Activated CD4-positive, alpha-beta T cell treated with anti-CD3 and anti-CD28 coated beads for 1 hour (primary cell): ENCODE data around the gene CATSPERZ.

Source experiments
- DNase-seq: peaks from one replicate; pipeline ENCODE4 v3.0.0-alpha.2; 2020

CATSPERZ gene, protein sequence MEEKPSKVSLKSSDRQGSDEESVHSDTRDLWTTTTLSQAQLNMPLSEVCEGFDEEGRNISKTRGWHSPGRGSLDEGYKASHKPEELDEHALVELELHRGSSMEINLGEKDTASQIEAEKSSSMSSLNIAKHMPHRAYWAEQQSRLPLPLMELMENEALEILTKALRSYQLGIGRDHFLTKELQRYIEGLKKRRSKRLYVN

DNA sequence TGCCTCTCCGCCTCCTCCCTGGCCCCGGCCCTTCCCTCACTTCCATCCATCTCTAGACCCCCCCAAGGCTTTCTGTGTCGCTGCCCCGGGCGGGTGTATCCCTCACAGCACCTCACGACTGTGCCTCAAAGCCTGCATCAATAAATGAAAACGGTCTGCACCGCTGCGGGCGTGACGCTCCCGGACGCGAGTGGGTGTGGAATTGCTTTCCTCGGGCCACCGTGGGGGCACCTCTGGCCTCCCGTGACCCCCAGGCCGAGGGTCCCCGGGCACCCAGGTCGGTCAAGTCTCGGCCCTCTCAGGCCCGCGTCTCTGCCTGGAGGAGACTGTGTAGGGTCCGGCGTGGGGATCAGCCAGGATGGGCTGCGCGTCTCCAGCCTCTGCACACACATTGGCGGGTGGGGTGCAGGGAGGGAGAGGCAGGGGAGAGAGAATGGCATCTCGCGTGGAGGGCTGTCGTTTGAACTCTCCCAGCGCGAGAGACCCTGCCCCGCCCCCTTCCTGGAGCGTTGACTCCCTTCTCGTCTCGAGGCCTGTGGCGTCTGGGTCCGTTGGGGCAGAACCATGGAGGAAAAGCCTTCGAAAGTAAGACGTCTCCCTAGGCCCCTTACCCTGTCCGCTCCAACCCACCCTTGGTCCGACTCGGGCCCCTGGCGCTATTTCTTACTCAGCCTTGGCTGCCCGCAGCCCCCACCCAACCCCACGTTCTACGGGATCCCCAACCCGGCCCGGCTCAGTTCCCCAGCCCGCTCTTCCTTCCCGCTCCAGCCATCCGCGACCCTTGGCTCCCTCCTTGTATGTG is at the start of gene CATSPERZ:
Gene CATSPERZ (plus strand): TSS at position 512 of the 802 bp plus-strand sequence. CDS start 53 bp downstream, at position 565.
- no peak for DNase-seq

DNA sequence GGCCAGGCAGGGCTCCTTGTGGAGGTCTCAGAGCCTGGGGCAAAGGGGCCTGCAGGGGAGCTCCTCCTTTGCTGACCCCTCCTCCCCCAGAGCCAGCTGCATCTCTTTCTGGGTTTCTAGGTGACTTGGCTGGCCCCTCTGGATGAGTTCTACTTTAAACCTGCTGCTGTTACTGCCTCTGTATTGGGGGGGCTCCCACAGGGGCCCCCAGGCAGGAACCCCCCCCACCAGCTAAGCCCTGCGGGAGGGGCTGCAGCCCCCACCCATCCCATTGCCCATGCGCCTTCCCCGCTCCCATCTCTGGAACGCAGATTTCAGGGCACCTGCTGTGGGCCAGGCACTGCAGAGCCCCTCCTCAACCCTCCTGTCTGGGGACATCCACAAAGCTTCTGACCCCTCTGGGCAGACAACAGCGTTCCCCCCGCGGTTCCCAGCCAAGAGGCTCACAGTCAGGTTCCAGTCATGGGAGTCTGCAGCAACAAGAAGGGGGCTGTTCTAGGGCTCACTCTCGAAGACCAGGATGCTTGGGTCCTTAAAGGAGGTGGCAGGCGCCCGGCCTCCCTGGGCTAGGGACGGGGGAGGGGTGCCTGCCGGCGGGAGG is 49.6 kb upstream of the CATSPERZ start:
- no peak for DNase-seq

DNA sequence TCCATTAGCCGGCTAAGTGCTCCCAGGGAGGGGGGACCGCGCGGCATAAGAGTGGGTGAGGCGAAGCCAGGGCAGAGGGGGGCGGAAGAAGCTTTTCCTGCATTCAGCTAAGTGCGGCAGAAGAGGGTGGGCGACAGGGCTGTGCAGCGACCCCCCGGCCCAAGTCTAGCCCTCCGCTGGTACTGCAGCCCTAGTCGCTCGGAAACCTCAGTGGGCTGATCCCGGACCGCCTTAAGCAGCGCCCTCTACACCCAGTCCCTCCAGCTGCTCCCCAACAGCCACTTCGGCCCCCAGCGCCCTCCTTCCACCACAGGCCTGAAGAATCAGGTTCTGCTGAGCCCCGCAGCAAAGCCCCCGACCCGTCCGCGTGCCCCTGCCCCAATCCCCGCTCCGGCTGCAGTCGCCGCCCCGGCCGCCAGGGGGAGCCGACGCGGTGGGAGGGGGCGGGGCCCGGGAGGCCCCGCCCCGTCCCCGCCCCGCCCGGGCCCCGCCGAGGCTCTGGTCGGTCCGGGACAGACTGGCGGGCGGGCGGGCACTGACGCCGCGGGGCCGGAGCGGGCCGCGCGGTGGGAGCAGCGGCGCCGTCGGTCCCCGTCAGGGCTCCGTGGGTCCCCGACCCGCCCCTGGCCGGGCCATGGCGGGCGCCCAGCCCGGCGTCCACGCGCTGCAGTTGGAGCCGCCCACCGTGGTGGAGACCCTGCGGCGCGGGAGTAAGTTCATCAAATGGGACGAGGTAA is 49.0 kb upstream of the CATSPERZ start, which contains the start of gene PLCB3:
Gene PLCB3 (plus strand): TSS at position 515 of the 737 bp plus-strand sequence. CDS start 120 bp downstream, at position 635.
- DNase-seq: peak; percentile 53

DNA sequence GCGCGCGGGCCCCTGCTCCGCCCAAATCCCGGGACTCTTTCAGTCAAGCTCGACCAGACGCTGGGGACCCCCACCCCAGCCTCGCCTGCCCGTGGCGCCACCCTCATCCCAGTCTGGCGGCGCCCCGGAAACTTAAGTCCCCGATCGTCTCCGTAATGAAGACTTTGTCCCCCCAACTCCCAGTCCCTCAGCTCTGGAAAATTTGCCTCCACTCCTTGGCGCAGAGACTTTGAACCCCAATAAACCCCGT is 48.5 kb upstream of the CATSPERZ start:
- no peak for DNase-seq

DNA sequence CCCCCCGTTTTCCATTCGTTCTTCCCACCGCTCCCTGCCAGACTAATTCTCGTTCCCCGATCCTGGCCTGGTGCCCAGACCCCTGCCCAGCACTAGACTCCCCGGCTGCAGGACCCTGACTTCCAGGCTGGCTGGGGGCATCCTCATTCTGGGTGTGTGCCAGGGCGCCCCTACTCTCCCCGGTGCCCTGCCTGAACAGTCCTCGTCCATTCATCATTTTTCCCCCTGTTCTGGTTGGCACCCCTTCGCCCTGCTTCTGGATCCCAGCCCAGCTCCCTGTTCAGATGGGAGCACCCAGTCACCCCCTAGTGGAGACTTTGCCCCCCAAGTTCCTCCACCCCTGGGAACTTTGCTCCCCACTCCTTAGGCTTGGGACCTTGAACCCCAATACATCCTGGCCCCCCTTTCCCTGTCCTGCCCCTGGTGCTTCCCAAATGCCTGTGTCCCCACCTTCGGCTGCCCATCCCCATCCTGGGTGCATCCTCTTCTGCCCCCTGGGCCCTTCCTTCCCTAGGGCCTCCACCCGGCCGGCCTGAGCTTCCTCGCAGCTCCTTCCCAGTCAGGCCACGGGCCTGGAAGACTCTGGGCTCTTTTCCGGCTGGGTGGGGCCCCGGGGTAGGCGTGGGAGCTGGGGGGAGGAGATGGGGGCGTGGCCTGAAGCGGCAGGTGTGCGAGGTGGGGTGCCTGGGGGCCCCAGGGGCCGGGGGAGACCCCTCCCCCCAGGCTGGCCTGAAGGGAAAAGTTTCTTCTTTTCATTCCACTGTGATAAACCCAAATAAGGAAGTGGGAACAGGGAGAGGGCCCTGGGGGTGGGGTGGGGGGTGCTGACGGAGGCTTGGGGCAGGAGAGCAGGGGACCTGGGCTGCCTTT is 47.9 kb upstream of the CATSPERZ start:
- DNase-seq: no peak

DNA sequence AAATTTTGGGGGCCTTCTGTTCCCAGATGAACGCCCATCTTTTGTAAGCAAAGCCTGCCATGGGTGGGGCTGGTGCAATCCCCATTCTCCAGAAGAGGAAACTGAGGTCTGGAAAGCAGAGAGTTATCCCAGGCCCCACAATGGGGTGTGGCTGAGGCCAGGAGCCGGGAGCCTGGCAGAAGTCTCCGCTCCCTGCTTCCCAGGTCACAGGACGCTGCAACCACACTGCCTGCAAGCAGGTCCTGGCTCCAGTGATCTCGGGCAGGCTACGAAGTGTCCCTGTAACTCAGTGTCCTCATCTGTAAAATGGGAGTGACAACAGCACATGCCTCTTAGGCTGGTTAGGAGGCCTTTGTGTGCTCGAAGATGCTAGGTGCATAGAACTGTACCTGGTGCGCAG is 47.1 kb upstream of the CATSPERZ start:
- no peak for DNase-seq

DNA sequence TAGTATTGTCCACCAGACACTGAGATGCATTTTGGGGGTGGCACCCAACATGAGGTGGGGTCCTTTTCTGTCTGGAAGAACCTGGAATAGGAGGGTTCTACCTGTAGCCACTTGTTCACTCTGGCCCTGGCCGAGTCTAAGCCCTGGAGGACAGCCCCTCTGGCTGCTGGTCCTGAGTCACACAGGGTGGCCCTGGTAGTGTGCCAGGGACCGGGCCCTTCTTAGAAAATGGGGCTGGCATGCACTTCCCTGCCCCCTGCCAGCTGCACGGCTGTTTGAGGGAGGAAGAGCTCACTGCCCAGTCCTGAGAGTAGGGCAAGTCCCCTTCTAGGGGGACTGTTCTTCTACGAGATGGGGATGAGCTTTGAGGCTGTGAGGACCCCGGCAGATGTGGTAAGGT is 46.7 kb upstream of the CATSPERZ start:
- DNase-seq: no peak

DNA sequence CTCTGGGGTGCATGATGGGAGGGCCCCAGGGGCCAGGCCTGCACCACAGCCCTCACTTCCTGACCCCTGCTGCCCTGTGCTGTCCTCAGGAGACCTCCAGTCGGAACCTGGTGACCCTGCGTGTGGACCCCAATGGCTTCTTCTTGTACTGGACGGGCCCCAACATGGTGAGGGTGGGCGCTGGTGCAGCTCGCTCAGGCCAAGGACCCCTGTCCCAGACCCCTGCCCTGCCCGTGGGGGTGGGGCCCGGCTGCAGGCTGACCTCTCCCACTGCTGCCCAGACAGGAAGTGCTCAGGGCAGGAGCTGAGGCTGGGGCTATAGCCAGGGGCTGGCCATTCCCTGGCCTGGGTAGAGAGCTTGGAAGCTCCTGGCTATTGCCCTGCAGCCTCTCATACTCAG is 45.8 kb upstream of the CATSPERZ start:
- DNase-seq: no peak

DNA sequence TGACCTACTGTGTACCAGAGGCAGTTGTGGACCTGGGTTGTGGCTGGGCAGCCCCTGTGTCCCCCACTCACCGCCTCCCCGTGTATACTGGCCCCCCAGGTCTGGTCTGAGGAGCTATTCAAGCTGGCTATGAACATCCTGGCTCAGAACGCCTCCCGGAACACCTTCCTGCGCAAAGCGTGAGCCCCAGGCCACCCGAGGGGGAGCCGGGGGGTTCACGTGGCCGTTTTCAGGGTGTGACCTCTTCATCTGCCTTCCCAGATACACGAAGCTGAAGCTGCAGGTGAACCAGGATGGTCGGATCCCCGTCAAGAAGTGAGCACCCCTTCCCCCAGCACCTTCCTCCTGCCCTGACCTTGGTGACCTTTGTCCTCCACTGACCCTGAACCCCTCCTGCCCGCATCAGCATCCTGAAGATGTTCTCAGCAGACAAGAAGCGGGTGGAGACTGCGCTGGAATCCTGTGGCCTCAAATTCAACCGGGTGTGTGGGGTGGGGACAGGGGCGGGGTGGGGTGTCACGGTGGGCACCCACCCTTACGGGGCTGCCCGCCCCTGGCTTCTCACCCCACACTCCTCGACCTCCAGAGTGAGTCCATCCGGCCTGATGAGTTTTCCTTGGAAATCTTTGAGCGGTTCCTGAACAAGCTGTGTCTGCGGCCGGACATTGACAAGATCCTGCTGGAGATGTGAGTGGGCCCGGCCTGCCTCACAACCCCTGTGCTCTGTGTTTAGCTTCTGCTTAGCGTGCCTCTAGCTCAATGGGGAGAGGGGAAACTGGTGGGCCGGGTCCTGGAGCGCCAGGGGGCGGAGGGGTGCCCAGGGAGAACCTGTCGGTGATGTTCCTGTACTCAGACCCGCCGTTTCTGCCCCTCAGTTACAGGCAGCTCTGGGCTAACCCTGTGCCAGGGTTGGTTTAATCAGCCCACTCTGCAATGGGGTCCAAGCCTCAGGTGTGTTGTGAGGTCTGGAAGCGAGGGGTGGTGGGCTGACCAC is 44.7 kb upstream of the CATSPERZ start:
- no peak for DNase-seq

DNA sequence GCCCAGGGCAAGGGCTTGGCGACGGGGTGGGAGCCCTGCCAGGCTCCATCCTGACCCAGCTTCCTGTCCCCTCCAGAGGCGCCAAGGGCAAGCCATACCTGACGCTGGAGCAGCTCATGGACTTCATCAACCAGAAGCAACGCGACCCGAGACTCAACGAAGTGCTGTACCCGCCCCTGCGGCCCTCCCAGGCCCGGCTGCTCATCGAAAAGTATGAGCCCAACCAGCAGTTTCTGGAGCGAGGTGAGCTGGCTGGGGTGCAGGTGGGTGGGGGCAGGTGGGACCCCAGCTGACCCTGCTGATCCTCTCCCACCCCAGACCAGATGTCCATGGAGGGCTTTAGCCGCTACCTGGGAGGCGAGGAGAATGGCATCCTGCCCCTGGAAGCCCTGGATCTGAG is 43.9 kb upstream of the CATSPERZ start:
- DNase-seq: no peak

DNA sequence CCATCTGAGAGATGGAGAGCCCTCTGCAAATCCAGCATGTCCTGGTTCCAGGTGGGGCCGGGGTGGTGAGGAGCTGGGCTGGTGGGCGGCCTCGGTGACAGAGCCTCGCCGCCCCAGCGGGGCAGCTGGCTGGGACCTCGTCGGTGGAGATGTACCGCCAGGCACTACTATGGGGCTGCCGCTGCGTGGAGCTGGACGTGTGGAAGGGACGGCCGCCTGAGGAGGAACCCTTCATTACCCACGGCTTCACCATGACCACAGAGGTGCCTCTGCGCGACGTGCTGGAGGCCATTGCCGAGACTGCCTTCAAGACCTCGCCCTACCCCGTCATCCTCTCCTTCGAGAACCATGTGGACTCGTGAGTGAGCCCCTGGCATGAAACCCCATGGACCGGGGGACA is 41.8 kb upstream of the CATSPERZ start:
- DNase-seq: no peak

DNA sequence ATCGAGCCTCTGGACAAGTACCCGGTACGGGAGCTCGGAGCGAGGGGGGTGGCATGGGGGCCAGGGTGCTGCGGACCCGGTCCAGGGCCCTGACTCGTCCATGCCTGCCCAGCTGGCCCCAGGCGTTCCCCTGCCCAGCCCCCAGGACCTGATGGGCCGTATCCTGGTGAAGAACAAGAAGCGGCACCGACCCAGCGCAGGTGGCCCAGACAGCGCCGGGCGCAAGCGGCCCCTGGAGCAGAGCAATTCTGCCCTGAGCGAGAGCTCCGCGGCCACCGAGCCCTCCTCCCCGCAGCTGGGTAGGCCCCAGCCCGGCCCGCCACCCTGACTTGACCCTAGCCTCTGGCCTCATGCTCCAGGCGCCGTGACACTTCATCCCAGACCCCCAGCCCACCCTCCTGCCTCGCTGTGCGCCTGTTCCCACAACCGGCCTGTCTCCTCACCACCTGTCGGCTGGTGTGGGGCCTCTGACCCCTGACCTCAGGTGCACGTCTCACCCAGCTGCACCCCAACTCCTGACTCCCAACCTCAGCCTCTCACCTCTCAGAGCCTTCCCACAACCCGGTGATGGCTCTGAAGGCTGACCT is 41.1 kb upstream of the CATSPERZ start:
- DNase-seq: no peak

DNA sequence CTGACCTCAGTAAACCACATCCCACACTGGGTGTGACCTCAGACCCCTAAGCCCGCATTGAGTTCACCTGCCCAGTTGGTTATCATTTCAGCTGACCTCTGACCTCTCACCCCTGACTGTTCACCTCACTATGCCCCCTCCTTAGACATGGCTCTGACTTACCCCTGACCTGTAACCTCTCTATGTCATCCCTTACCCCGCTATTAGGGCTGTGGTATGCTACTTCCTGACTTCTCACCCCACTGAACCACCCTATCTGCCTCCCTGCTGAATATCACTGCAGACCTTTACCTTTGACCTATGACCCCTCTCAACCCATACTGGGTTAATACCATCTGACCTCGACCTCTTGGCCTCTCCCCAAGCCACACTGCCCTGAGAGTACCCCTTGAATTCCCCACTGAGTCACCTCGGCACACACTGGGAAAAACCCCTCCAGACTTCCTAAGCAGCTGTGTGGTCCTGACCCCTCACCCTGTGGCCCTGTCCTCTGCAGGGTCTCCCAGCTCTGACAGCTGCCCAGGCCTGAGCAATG is 40.6 kb upstream of the CATSPERZ start:
- no peak for DNase-seq

DNA sequence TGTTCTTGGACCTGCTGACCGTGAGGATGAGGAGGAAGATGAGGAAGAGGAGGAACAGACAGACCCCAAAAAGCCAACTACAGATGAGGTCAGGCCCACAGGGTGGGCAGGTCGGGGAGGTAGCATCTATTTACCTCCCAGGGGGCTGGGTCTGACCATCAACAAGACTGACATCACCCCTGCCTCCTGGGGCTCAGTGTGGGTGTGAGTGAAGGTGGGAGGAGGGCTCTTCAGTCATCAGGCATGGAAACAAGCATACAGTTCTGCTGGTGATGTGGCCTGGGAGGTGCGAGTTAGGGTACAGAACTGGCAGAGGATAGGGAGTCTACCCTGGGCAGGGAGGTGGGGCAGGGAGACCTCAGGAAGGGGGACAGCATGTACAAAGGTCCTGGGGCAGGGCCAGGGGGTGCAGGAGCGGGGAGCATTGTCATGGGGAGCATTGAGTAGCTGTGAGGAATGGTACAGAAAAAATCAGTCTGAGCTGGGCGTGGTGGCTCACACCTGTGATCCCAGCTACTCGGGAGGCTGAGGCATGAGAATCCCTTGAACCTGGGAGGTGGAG is 39.9 kb upstream of the CATSPERZ start:
- DNase-seq: no peak

DNA sequence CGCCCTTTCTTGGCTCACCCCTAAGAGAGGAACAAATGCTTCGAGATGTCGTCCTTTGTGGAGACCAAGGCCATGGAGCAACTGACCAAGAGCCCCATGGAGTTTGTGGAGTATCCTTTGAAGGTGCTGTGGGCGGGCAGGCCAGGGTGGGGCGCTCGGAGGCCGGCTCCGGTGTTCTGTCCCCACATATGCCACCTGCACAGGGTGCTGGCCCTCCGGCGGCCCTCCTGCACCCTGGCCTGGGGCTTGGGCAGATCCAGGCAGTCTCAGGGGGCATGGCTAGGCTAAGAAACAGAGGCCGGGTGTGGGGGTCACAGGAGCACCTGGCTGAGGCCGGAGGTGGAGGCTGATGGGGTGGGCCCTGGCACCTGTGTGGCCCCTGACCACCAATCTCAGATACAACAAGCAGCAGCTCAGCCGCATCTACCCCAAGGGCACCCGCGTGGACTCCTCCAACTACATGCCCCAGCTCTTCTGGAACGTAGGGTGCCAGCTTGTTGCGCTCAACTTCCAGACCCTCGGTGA is 38.5 kb upstream of the CATSPERZ start:
- no peak for DNase-seq

DNA sequence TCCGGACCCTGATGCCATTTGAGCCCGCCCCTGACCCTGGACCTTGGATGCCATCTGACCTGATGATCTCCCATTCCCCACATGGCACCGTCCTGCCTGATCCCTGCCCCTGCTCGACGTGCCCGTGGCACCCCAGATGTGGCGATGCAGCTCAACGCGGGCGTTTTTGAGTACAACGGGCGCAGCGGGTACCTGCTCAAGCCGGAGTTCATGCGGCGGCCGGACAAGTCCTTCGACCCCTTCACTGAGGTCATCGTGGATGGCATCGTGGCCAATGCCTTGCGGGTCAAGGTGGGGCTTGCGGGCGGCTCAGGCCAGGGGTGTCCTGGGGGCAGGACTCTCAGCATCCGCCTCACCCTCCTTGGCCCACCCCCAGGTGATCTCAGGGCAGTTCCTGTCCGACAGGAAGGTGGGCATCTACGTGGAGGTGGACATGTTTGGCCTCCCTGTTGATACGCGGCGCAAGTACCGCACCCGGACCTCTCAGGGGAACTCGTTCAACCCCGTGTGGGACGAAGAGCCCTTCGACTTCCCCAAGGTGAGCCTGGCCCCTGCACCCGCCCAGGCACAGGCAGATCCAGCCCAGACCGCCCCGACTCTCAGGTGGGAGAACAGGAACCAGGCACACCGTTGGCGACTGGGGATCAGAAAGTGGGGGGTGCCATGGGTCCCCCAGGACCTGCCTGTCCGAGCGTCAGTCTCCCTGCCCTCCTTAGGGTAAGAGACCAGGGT is 37.7 kb upstream of the CATSPERZ start:
- DNase-seq: no peak

DNA sequence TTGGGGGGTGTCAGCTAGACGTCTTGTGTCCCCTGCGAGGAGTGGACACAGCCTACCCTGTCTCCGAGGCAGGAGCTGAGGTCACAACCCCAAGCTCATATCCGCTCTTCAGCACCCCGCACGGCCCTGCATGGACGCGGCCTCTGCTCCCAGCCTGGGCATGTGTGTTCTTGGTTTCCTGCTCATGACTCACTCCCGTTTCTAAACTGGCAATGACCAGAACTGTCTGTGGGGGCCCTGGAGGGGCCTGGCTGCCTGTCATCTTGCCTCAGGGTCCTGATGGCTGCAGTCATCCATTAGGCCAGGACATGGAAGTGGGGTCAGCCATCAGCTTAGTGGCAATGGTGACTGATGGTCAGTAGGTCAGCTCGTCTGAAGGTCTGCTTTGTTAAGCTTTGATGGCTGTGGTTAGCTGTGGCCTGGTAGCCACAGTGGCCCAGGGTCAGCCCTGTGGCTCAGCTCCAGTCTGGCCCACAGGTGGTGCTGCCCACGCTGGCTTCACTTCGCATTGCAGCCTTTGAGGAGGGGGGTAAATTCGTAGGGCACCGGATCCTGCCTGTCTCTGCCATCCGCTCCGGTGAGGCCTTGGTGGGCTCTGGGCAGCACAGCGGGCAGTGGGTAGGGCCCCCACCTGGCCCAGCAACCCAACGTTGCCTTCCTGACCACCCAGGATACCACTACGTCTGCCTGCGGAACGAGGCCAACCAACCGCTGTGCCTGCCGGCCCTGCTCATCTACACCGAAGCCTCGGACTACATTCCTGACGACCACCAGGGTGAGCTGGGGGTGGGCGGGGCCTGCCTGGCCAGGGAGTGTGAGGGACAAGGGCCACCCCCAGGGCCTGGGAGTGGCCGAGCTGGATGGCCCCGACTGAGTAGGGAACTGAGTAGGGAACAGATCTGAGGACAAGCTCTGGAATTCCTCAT is 36.9 kb upstream of the CATSPERZ start:
- no peak for DNase-seq

DNA sequence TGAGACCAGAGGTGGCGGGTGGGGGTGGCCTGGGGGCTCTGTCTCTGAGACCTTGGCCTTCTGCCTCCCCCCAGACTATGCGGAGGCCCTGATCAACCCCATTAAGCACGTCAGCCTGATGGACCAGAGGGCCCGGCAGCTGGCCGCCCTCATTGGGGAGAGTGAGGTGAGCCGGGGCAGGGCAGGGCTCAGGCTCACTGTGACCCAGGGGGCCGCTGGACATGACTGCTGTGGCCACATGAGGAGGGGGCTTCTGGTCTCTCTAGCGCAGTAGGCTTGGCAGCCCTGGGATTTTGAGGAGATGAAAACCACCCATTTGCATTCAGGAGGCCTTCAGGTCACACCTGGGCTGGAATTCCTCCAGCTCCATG is 36.2 kb upstream of the CATSPERZ start:
- DNase-seq: no peak
